HG02759 (cell line): Measurements from ENCODE around the gene CORO2B.
"Not testable (repeated sequence)": the region's sequence is repeated elsewhere in the genome, so short reads cannot be mapped to it uniquely, and the experiment has no call there.

ENCODE experiments used
- ATAC-seq: cut with Tn5 transposase; IDR thresholded peaks from one replicate; pipeline ENCODE4 v1.9.1; 2021; ENCODE audit warnings: mild to moderate bottlenecking, moderate library complexity; ENCODE audit not compliant: unreplicated experiment

CORO2B gene

GRCh38 chr15:68604840-68605478, 26.2 kb downstream of the CORO2B start:
- ATAC-seq: not testable (repeated sequence)

- ATAC-seq: no peak
Measured at GRCh38 chr15:68606375-68606774, 27.6 kb downstream of the CORO2B start.

GRCh38 chr15:68608206-68608843, 29.5 kb downstream of the CORO2B start:
- ATAC-seq: no peak

- ATAC-seq: no peak
Measured at GRCh38 chr15:68608844-68609232, 30.0 kb downstream of the CORO2B start.

GRCh38 chr15:68609629-68610028, 30.8 kb downstream of the CORO2B start:
- no peak for ATAC-seq

- no peak for ATAC-seq
Measured at GRCh38 chr15:68610825-68611224, 32.0 kb downstream of the CORO2B start.

GRCh38 chr15:68612503-68612902, 33.7 kb downstream of the CORO2B start:
- no peak for ATAC-seq

- ATAC-seq: no peak
Measured at GRCh38 chr15:68612979-68613740, 34.4 kb downstream of the CORO2B start.

GRCh38 chr15:68614286-68615035, 35.7 kb downstream of the CORO2B start:
- ATAC-seq: no peak

GRCh38 chr15:68615301-68615700, 36.5 kb downstream of the CORO2B start:
- ATAC-seq: no peak

GRCh38 chr15:68615811-68616210, 37.0 kb downstream of the CORO2B start:
- no peak for ATAC-seq

GRCh38 chr15:68616397-68616796, 37.6 kb downstream of the CORO2B start:
- no peak for ATAC-seq

GRCh38 chr15:68617001-68617400, 38.2 kb downstream of the CORO2B start:
- ATAC-seq: no peak

GRCh38 chr15:68617777-68618176, 39.0 kb downstream of the CORO2B start:
- ATAC-seq: no peak

GRCh38 chr15:68618394-68618793, 39.6 kb downstream of the CORO2B start:
- ATAC-seq: no peak

GRCh38 chr15:68618908-68619698, 40.3 kb downstream of the CORO2B start:
- no peak for ATAC-seq

GRCh38 chr15:68620721-68621527, 42.1 kb downstream of the CORO2B start:
- ATAC-seq: no peak

GRCh38 chr15:68621535-68621934, 42.7 kb downstream of the CORO2B start:
- ATAC-seq: no peak

GRCh38 chr15:68623301-68623892, 44.6 kb downstream of the CORO2B start:
- ATAC-seq: no peak
